ENCODE measurements around the gene RNU6-9. TPM values are rescaled to one million over a fixed set of nuclear protein-coding genes. Genes with fewer than 3 reads are reported as not detected.

The RNU6-9 gene
- total and polyA plus RNA-seq, 4 donors = not detected

- DNase-seq (ENCODE audit: low read depth in 4 of 6, low spot score in 6 of 6) = peak in 3 of 6 donors; percentile 40 to 84 (median 67)
- peak overlapping the region; percentile 78 for H3K27ac ChIP-seq (ENCODE audit: low read depth, low read length)
- H3K36me3 ChIP-seq (ENCODE audit: control insufficient read depth, insufficient read depth, low read length) = peaks cover 62% of the 10 kb centered on the region
- no peaks in the 10 kb centered on the region for H3K27me3 ChIP-seq (ENCODE audit: control insufficient read depth, insufficient read depth, low read length)
- H3K4me3 ChIP-seq (ENCODE audit: low read depth, low read length) = no peak overlapping the region
- WGBS (ENCODE audit: insufficient coverage) = 28% methylated on average over 64 of the region's 64 CpGs
- peaks cover 39% of the 10 kb centered on the region for H3K4me1 ChIP-seq (ENCODE audit: control insufficient read depth, insufficient read depth, low read length)
- no peaks in the 10 kb centered on the region for H3K9me3 ChIP-seq (ENCODE audit: control insufficient read depth, insufficient read depth, low read length)
Observed at GRCh38 chr19:940591-941291, 47.5 kb downstream of the RNU6-9 start.

- Histone ChIP-seq H3K4me3 (ENCODE audit: low read depth, low read length) (no peak overlapping the region), H3K36me3 (ENCODE audit: control insufficient read depth, insufficient read depth, low read length) (peaks cover 61% of the 10 kb centered on the region), H3K27me3 (ENCODE audit: control insufficient read depth, insufficient read depth, low read length) (no peaks in the 10 kb centered on the region), H3K9me3 (ENCODE audit: control insufficient read depth, insufficient read depth, low read length) (no peaks in the 10 kb centered on the region), H3K27ac (ENCODE audit: low read depth, low read length) (peak overlapping the region; percentile 57), H3K4me1 (ENCODE audit: control insufficient read depth, insufficient read depth, low read length) (peaks cover 39% of the 10 kb centered on the region)
- WGBS (ENCODE audit: insufficient coverage) = 76% methylated on average over 44 of the region's 45 CpGs
- no peak for DNase-seq (ENCODE audit: low read depth in 4 of 6, low spot score in 6 of 6)
Observed at GRCh38 chr19:941292-942132, 48.2 kb downstream of the RNU6-9 start.

- H3K9me3 ChIP-seq (ENCODE audit: control insufficient read depth, insufficient read depth, low read length) = no peaks in the 10 kb centered on the region
- H3K27ac ChIP-seq (ENCODE audit: low read depth, low read length) = no peak overlapping the region
- no peak overlapping the region for H3K4me3 ChIP-seq (ENCODE audit: low read depth, low read length)
- DNase-seq (ENCODE audit: low read depth in 4 of 6, low spot score in 6 of 6) = no peak
- no peaks in the 10 kb centered on the region for H3K27me3 ChIP-seq (ENCODE audit: control insufficient read depth, insufficient read depth, low read length)
- 83% methylated on average over 32 of the region's 32 CpGs for WGBS (ENCODE audit: insufficient coverage)
- peaks cover 63% of the 10 kb centered on the region for H3K36me3 ChIP-seq (ENCODE audit: control insufficient read depth, insufficient read depth, low read length)
- peaks cover 42% of the 10 kb centered on the region for H3K4me1 ChIP-seq (ENCODE audit: control insufficient read depth, insufficient read depth, low read length)
Observed at GRCh38 chr19:942133-942645, 48.9 kb downstream of the RNU6-9 start.

Small RNA genes lying within 50 kb of the gene (small RNA-seq; reads per million reads assigned to genes)
- 0.24 reads per million, percentile 16 among the genes with 10 or more reads in this experiment for gene RNU6-9 (ENCODE audit: low replicate concordance)

Other genes with a start within 250 kb of the RNU6-9 start
- gene RNF126, start 230.3 kb upstream of the RNU6-9 start, total RNA-seq = 10 to 100 TPM; 13.4 to 20.3 TPM
- gene RNF126, start 230.3 kb upstream of the RNU6-9 start, polyA plus RNA-seq (ENCODE audit: insufficient read length in 2 of 2) = 10 to 100 TPM; 50.9 to 61.6 TPM
- 10 to 100 TPM; 11.5 to 32.1 TPM for gene FSTL3, start 217.1 kb upstream of the RNU6-9 start, total RNA-seq
- gene FSTL3, start 217.1 kb upstream of the RNU6-9 start, polyA plus RNA-seq (ENCODE audit: insufficient read length in 2 of 2) = 10 to 100 TPM; 11.3 to 18.5 TPM
- gene PRSS57, start 198.0 kb upstream of the RNU6-9 start, total RNA-seq = 1 to 10 TPM in 1 of 2 donors, under 1 TPM in 1; 0.33 to 1.1 TPM
- under 1 TPM in 1 of 2 donors, not detected in 1; 0.15 TPM for gene PRSS57, start 198.0 kb upstream of the RNU6-9 start, polyA plus RNA-seq (ENCODE audit: insufficient read length in 2 of 2)
- 10 to 100 TPM; 48.8 to 72.4 TPM for gene PALM, start 184.5 kb upstream of the RNU6-9 start, total RNA-seq
- 100 to 1,000 TPM; 237 to 260 TPM for gene PALM, start 184.5 kb upstream of the RNU6-9 start, polyA plus RNA-seq (ENCODE audit: insufficient read length in 2 of 2)
- gene MISP, start 142.4 kb upstream of the RNU6-9 start, total RNA-seq = under 1 TPM; 0.40 to 0.66 TPM
- under 1 TPM; 0.41 to 0.42 TPM for gene MISP, start 142.4 kb upstream of the RNU6-9 start, polyA plus RNA-seq (ENCODE audit: insufficient read length in 2 of 2)
- 10 to 100 TPM; 51.3 to 91.9 TPM for gene PTBP1, start 96.0 kb upstream of the RNU6-9 start, total RNA-seq
- 100 to 1,000 TPM; 137 to 152 TPM for gene PTBP1, start 96.0 kb upstream of the RNU6-9 start, polyA plus RNA-seq (ENCODE audit: insufficient read length in 2 of 2)
- 10 to 100 TPM; 26.1 to 29.3 TPM for gene PLPPR3, start 71.5 kb upstream of the RNU6-9 start, total RNA-seq
- gene PLPPR3, start 71.5 kb upstream of the RNU6-9 start, polyA plus RNA-seq (ENCODE audit: insufficient read length in 2 of 2) = 100 to 1,000 TPM; 201 to 245 TPM
- gene AZU1, start 65.6 kb upstream of the RNU6-9 start, total RNA-seq = 10 to 100 TPM in 1 of 2 donors, 1 to 10 TPM in 1; 2.0 to 14.2 TPM
- gene AZU1, start 65.6 kb upstream of the RNU6-9 start, polyA plus RNA-seq (ENCODE audit: insufficient read length in 2 of 2) = 1 to 10 TPM; 3.0 to 3.6 TPM
- gene PRTN3, start 52.5 kb upstream of the RNU6-9 start, total RNA-seq = 10 to 100 TPM in 1 of 2 donors, 1 to 10 TPM in 1; 3.8 to 37.1 TPM
- gene PRTN3, start 52.5 kb upstream of the RNU6-9 start, polyA plus RNA-seq (ENCODE audit: insufficient read length in 2 of 2) = under 1 TPM; 0.41 to 0.72 TPM
- 10 to 100 TPM in 1 of 2 donors, under 1 TPM in 1; 0.99 to 23.5 TPM for gene ELANE, start 41.2 kb upstream of the RNU6-9 start, total RNA-seq
- gene ELANE, start 41.2 kb upstream of the RNU6-9 start, polyA plus RNA-seq (ENCODE audit: insufficient read length in 2 of 2) = under 1 TPM in 1 of 2 donors, not detected in 1; 0.18 TPM
- gene CFD, start 33.8 kb upstream of the RNU6-9 start, total RNA-seq = 1 to 10 TPM; 4.2 to 6.5 TPM
- 1 to 10 TPM; 2.8 to 5.1 TPM for gene CFD, start 33.8 kb upstream of the RNU6-9 start, polyA plus RNA-seq (ENCODE audit: insufficient read length in 2 of 2)
- 10 to 100 TPM; 20.3 to 20.4 TPM for gene MED16, start 297 bp upstream of the RNU6-9 start, total RNA-seq
- gene MED16, start 297 bp upstream of the RNU6-9 start, polyA plus RNA-seq (ENCODE audit: insufficient read length in 2 of 2) = 10 to 100 TPM; 56.5 to 66.1 TPM
- gene R3HDM4, start 19.7 kb downstream of the RNU6-9 start, total RNA-seq = 10 to 100 TPM; 20.9 to 23.6 TPM
- gene R3HDM4, start 19.7 kb downstream of the RNU6-9 start, polyA plus RNA-seq (ENCODE audit: insufficient read length in 2 of 2) = 10 to 100 TPM; 71.6 to 72.2 TPM
- gene KISS1R, start 23.8 kb downstream of the RNU6-9 start, total RNA-seq = 1 to 10 TPM in 1 of 2 donors, under 1 TPM in 1; 0.50 to 2.1 TPM
- gene KISS1R, start 23.8 kb downstream of the RNU6-9 start, polyA plus RNA-seq (ENCODE audit: insufficient read length in 2 of 2) = 1 to 10 TPM; 2.3 to 2.7 TPM
- 10 to 100 TPM in 1 of 2 donors, 1 to 10 TPM in 1; 4.8 to 14.8 TPM for gene ARID3A, start 32.6 kb downstream of the RNU6-9 start, total RNA-seq
- gene ARID3A, start 32.6 kb downstream of the RNU6-9 start, polyA plus RNA-seq (ENCODE audit: insufficient read length in 2 of 2) = 10 to 100 TPM in 1 of 2 donors, 1 to 10 TPM in 1; 7.2 to 10.5 TPM
- gene WDR18, start 90.9 kb downstream of the RNU6-9 start, total RNA-seq = 10 to 100 TPM; 37.4 to 41.7 TPM
- 10 to 100 TPM; 58.3 to 64.0 TPM for gene WDR18, start 90.9 kb downstream of the RNU6-9 start, polyA plus RNA-seq (ENCODE audit: insufficient read length in 2 of 2)
- gene GRIN3B, start 106.9 kb downstream of the RNU6-9 start, total RNA-seq = under 1 TPM; 0.22 to 0.30 TPM
- gene GRIN3B, start 106.9 kb downstream of the RNU6-9 start, polyA plus RNA-seq (ENCODE audit: insufficient read length in 2 of 2) = 1 to 10 TPM; 1.3 to 1.5 TPM
- 10 to 100 TPM; 32.7 to 97.4 TPM for gene TMEM259, start 127.6 kb downstream of the RNU6-9 start, total RNA-seq
- gene TMEM259, start 127.6 kb downstream of the RNU6-9 start, polyA plus RNA-seq (ENCODE audit: insufficient read length in 2 of 2) = 100 to 1,000 TPM; 163 to 191 TPM
- gene RNU6-2, start 128.0 kb downstream of the RNU6-9 start, total RNA-seq = not detected
- gene RNU6-2, start 128.0 kb downstream of the RNU6-9 start, polyA plus RNA-seq (ENCODE audit: insufficient read length in 2 of 2) = not detected
- gene CNN2, start 133.1 kb downstream of the RNU6-9 start, total RNA-seq = 10 to 100 TPM; 26.3 to 43.4 TPM
- 10 to 100 TPM; 35.7 to 40.3 TPM for gene CNN2, start 133.1 kb downstream of the RNU6-9 start, polyA plus RNA-seq (ENCODE audit: insufficient read length in 2 of 2)
- gene ABCA7, start 146.6 kb downstream of the RNU6-9 start, total RNA-seq = 10 to 100 TPM in 1 of 2 donors, 1 to 10 TPM in 1; 9.4 to 14.5 TPM
- gene ABCA7, start 146.6 kb downstream of the RNU6-9 start, polyA plus RNA-seq (ENCODE audit: insufficient read length in 2 of 2) = 10 to 100 TPM; 16.8 to 23.7 TPM
- 1 to 10 TPM; 5.1 to 7.3 TPM for gene ARHGAP45, start 173.7 kb downstream of the RNU6-9 start, total RNA-seq
- 10 to 100 TPM; 16.9 to 17.4 TPM for gene ARHGAP45, start 173.7 kb downstream of the RNU6-9 start, polyA plus RNA-seq (ENCODE audit: insufficient read length in 2 of 2)
- gene POLR2E, start 201.9 kb downstream of the RNU6-9 start, total RNA-seq = 10 to 100 TPM; 53.1 to 93.3 TPM
- 100 to 1,000 TPM; 219 to 221 TPM for gene POLR2E, start 201.9 kb downstream of the RNU6-9 start, polyA plus RNA-seq (ENCODE audit: insufficient read length in 2 of 2)
- 100 to 1,000 TPM; 123 to 287 TPM for gene GPX4, start 210.5 kb downstream of the RNU6-9 start, total RNA-seq
- 100 to 1,000 TPM; 442 to 452 TPM for gene GPX4, start 210.5 kb downstream of the RNU6-9 start, polyA plus RNA-seq (ENCODE audit: insufficient read length in 2 of 2)

All from spinal cord (tissue), 10 donors.